Stimulated activated CD8-positive, alpha-beta memory T cell treated with anti-CD3 and anti-CD28 coated beads, Interleukin-12 subunit alpha, Interleukin-12 subunit beta, amount 100 ng/mL, for 4 hours (primary cell): ENCODE measurements around the gene NFKB1.

Source experiments
- DNase-seq: peaks from one replicate; pipeline ENCODE4 v3.0.0-alpha.2; 2020; ENCODE audit warnings: low read depth

NFKB1 gene

DNA sequence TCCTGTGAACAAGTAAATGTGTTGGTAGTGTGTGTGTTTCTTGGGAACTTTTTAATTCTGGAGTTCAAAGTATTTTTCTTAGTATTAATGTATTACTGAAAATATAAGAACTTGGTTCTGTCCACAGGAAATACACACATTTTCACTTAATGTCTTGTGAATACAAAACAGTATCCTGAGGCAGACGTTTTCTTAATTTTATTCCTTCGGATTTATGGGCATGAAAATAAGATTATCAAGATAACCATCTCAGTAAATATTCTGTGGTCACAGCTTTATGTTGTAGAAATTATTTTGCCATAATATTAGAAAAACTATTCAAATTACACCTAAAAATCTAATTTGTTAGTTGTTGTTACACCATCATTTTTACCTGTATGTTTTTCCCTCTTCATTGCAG is 29.8 kb downstream of the NFKB1 start:
- no peak for DNase-seq

DNA sequence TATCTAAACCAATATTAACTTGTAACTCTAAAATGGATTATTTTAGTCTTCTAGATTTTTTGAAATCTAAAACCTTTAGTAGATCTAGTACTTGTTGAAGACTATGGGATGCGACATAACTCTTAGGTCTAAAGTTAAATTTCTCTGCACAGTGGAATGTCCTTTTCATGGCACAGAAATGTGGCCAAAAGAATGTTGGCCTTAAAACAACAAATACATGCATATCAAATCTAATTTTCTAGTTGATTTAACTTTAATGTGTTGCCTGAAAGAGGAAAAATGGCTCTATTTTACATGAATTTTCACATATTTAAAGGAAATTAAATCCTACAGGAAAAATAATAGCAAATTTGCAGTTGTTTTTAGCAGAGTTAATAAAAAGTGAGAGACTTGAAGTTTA is 30.3 kb downstream of the NFKB1 start:
- no peak for DNase-seq

DNA sequence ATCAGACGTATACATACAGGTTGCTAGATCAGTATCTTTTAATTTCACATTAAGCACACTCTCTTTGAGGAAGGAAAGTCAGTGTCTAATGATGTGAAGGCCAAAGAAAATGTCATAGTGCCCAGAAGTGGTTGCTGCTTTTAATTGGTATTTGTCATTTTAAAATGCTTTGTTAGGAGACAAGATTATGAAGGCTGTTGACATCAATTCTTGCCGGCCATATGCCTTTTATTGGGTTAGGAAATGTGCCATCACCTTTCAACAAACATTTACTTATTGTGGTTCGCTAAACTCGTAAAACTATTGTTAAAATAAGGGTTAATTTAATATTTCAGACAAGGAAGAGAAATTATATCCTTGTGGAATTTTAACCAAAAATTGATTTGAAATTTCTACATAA is 32.2 kb downstream of the NFKB1 start:
- no peak for DNase-seq

DNA sequence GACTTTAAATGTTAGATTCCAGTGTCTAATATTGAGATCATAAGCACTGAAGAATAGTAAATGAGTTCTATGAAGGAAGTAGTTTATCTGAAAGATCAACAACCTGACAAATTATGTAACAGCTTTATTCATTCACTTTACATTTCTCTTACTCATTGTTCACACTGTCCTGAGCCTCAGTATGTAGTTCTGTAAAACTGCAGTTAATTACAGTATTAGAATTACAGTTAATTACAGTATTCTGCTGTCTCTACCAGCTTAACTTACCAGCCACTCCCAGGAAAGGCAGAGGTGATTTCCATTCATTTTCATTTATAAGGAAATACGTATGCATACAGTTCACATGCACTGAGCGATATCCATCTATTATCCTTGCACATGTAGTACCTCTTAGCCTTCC is 32.7 kb downstream of the NFKB1 start:
- DNase-seq, result no peak

DNA sequence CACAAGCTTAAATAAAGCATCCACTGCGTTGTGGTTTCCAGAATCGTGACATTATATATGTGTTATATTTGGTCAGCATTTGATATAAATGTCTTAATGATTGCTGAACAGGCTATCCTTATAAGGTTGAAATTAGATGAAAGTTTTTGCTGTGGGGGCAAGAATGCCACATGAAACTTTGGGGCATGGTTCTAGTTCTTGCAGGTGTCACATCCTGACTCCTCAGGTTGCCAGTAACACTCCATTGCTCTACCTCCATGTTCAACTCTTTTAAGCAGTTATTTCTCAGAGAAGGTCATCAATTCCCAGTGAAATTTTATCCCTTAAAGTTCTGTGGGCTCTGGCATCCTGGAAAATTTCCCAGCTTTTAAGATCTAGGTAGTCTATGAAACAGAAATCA is 33.7 kb downstream of the NFKB1 start:
- DNase-seq, result no peak

DNA sequence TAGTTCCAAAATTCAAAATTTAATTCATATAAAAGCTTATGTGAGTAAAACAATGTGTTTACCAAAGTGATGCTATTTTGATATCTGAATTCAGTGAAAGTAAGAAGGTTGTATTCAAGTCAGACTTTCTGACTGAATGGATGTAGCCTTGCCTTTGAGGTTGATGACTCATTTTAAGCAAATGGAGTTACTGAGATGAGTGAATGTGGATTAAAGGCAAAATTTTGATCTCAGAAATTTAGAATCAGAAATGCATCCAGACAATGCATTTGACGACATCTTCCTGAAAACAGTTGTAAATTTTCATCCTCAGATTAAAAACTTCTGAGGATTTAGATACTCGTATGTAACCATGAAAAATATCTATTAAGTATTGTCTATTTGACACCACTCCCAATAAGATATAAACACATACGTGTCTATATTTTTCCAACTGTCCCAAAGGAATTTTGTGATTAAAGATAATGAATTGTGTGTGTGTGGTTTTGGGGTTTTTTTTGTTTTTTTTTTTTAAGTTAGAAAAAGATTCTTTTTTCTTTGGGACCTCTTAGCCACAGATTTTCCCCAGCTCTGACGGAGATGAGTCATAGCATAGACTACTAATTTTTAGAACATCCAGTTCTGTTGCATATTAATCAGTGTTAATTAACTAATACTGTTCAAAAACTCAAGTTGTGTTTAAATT is 34.4 kb downstream of the NFKB1 start:
- no peak for DNase-seq

DNA sequence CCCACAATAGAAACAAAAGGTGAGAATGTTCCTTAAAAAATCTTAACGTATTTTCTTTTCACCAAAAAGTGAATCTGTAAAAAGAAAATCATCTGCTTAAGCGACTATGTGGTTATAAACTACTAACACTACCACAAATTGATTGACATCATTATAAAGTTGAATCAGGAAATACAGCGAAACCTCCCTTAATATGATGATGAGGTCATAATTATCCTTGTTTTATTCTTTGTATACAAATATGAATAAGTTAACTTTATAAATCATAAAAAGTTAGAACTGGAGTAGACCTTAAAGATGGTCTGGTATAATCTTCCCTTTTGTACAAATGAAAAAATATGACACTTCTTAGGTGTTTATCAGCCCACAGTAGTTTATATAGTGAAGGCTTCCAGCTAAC is 35.6 kb downstream of the NFKB1 start:
- DNase-seq, result no peak

DNA sequence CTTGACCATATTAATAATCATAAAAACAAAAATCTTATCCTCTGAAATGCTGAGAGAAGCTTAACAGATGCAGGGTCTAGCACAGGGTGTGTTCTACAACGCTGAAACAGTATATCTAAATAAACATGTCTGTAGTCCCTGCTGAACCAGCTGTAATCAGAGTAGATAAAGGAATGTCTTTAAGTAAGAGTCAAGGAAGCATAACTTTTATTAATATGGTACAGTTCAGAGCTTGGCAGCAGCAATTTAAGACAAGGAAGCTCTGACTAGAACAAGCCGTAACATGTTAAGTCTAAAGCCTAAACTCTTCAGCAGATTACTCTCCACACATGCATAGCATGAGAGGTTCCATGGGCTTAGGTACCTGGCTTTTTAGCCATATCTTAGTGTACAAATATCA is 36.1 kb downstream of the NFKB1 start:
- no peak for DNase-seq

DNA sequence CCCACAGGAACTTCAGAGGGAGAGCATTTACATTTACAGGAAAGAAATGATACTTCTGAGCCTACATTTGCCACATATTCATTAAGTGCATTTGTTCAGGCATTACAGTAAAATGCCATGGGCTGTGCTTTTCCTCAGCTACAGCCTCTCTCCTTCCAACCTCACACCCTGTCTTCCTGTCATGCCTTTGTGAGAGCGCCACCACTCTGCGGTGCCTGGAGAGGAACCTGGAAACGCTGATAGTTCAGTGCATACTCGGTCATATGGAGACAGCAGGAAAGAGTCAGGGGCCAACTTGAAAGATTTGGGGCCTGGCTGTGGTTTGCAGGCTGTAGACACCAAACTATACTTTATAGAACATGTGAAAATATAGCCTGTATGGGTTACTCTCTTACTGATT is 40.5 kb downstream of the NFKB1 start:
- DNase-seq, result no peak

DNA sequence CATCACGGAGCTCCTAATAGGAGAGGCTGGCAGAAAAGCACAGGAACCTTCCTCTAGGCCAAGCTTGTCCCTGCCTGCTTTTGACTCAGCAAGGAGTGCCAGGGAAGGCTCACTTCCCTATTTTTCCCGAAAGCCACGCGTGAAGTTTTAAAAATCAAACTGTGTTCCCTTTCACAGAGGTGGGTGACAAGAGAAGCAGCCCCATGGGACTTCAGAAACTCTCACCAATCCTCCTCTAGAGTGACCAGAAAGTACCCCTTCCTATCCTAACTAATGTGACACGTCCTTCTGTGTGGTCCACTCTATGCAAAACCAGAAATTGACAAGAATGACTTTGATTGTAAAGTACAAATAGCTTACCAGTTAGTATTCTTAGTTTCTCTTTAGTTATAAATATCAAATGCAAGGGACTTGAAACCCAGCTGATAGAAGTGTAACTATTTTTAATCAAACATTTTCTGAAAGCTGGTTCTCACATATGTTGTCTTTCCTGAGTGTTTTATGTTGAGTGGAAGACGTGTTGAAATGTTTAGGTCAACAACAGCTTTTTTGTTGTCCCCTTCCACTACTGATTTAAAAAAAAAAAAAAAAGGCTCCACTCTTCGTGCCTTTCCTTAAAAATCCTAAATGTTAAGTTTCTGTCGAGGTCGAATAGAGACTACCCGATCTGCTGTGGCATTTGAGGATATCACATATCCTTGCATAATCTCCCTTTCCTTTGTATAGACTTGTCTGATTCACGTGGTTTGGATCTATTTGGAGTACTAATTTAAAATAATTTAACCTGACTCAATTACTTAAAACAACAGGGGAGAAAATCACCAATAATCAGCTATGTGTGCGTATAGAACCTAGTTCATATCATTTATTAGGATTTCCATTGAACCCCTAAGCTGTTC is 42.1 kb downstream of the NFKB1 start:
- no peak for DNase-seq

DNA sequence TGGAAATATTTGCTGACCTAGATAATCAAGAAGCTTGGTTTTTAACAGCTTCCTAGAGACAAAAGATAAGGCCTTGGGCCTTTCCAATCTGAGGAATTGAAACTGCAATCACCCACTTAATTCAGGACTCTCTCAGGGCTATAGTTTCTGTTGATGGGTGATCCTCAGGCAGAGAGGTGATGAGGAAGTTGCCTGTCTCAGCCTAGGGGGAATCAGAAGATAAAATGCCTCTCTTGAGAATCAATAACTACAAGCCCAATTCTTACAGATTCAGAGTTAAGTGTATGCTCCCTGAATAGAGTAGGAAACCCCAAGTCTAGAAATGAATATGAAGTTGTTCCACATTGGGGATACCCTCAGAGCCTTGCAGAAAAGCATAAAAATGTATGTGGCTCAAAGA is 45.5 kb downstream of the NFKB1 start:
- no peak for DNase-seq

DNA sequence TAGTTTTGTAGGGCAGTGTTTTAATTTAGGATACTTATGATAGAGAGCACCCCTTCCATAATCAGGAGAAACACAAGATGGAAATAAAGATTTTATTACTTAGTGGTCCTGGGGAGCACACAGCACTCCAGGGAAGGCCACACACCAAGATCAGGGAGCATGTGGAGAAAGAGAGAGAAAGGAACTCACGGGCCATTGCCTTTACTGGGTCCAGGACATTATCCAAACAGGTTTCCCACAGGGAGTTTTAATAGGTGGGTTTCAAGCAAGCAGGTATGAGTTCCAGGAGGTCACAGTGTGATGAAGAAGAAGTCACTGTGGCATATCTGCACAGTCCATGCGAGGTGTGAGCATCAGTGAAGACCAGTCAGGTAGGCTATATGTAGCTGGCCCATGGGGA is 46.8 kb downstream of the NFKB1 start:
- DNase-seq, result no peak

DNA sequence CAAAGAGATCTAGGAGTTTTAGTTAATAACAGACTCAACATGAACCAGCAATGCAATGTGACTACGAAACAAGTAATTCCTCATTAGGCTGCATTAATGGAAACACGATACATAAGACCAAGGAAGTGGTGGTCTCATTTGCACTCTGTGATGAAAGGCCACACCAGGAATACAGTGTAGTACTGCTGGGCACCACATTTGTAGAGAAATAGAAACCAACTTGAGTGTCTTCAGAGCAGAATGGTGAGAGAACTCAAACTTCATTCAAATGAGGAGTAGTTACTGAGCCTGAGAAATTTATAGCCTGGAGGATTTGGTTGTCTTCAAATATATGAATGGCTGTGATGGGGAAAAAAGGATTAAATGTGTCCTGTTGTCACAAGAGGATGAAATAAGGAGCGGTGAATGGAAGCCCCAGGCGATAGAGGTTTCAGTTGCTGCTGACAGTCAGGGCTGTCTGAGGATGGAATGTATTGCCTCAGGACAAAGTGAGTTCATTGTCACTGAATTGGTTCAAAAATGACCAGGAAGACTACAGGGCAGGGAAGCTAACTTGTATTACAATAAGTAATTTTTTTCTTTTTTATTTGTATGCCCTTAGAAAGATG is 50.9 kb downstream of the NFKB1 start:
- no peak for DNase-seq

DNA sequence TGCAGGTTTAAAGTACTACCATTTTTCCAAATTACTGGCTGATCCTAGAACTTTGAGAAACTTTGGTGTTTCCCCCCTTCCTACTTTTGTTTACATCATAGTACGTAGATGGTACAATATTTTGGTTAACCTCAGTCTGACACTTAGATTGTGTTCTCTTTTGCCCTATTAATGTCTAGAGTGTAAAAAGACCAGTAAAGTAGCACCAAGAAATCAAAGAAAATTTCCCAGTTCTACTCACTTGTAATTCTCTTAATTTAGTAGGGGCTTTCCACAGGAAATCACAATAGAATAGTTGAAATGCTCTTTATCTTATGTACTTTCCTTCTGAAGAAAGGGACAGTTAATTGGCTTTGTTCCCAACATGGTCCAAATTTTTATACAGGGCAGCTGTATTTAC is 51.6 kb downstream of the NFKB1 start:
- DNase-seq, result no peak

DNA sequence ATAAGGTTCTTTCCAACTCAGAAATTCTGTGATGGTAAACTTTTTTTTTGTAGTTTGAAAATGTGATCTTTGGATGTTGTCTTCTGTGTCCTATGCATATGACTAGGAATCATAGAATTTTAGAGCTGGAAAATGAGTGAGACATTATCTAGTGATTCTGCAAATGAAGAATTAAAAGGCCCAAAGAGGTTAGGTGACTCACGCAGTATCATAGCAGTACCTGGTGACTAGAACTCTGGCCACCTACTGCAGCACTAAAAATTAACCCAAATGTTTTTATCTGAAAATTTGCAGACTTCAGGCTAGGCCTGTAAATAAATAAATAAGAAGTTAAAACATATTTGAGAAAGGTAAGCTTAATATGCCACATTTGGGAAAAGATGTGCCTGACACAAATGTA is 52.8 kb downstream of the NFKB1 start:
- DNase-seq, result no peak

DNA sequence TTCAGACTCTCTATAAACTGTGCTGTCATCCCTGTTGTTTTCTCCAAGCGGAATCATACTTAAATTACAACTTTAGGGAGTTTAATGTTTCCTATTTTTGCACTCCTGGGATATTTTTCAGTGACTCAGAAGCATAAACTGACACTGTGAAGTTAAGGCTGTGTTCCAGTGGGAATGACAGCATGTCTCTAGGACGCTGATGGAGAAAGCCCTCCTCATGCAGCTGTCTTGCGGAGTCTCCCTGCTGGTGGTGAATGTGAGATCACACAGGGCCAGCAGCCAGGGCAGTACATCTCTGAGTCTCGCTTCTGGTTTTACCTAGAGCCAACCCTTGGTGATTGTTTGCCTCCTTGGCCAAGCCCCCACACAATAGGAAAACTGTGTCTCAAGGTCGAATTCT is 53.3 kb downstream of the NFKB1 start:
- DNase-seq, result no peak

DNA sequence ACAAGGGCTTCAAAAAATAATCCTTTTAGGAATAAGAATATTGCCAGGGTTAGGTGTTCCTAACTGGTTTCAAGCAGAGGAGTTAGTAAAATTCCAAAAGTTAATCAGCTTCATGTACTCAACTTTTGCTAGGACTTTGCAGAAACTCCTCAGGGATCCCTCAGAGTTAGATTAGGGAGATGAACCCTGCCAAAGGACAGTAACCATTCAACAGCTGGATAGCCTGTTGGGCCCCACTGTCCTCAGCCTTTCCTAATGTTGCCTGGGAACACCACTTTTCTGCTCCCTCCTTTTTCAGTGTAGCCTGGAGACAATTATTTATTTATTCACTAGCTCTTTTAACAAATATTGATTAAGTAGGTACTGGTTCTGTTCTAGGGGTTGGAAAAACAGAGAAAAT is 53.8 kb downstream of the NFKB1 start:
- DNase-seq, result no peak

DNA sequence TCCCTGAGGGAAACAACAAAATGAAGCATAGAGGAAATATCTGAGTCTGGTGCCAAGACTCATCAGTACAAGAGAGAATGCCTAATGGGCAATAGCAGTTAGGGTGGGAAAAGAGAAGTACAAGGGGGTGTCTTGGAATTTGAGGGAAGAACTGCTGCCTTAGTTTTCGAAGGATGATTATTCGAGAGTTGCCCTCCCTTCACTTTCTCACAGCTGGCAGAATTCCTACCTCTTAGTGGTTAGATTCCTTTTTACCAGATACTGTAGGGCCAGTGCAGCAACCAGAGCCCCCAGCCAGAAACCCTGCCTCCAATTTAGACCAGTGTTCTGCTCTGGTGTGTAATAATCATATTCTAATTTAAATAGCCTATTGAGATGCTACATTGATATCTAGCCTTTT is 56.5 kb downstream of the NFKB1 start:
- no peak for DNase-seq

DNA sequence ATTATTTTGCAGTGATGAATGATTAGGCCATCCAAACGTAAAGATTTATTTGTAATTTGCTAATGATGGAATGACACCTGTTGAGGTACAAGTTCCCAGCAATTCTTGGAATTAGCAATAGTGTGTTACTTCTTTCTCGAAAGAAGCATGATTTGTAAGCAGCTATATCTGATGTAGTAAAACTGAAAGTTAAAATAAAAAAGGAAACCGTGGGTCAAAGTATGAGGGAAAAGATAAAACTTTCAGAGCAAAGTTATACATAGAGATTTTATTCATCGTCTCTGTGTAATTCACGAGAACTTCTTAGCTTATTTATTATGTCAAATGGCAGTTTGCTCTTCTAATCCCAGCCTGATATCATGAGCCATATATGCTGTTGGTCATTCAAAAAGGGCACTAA is 59.0 kb downstream of the NFKB1 start:
- no peak for DNase-seq

DNA sequence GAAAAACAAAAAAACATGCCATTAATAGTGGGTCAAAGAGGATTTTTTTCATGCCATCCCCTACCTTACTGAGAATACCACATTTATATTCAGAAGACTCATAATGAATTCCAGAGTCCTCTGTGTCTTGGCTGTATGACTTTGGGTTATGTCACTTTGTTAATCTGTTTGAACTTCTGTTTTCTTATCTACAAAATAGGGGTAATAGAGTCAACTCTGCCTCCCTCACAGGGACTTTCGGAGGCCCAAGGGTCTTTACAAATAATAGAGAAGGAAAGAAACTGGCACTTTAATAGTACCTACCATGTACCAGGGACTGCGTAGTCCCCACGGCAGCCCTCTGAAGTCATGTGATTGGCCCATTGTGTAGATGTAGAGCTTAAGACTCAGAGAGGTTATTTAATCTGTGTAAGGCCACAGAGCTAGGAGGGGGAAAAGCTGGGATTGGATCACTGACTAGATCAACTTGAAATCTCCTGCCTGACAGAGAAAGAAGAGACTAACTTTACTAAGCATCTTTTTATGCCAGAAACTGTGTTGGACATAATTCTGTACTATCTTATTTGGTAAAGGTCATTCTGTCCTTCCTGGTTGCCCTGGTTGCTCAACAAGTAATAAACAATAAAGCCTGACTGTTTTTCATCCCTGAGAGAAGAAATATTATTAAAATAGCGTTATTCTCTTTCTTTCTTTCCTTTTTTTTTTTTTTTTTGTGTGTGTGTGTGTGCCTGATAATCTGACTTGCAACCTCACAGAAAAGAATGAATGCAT is 59.6 kb downstream of the NFKB1 start:
- DNase-seq, result no peak

DNA sequence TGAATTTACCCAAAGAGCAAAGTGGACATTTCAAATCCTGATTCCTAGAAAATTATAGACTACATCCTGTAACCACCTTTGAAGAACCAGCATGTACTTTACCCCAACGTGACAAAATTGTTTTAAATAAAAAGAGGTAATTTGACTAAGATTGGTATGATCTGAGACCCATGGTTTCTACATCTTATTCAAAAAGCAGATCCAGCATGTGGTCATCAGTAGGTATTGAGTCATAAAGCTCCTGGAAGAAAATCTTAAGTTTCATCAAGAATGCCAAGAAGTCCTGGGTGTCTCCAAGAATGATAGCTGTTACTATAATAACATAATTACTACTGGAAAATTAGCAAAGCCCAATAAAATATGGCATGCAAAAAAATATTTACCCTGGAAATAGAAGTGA is 61.8 kb downstream of the NFKB1 start:
- DNase-seq, result no peak

DNA sequence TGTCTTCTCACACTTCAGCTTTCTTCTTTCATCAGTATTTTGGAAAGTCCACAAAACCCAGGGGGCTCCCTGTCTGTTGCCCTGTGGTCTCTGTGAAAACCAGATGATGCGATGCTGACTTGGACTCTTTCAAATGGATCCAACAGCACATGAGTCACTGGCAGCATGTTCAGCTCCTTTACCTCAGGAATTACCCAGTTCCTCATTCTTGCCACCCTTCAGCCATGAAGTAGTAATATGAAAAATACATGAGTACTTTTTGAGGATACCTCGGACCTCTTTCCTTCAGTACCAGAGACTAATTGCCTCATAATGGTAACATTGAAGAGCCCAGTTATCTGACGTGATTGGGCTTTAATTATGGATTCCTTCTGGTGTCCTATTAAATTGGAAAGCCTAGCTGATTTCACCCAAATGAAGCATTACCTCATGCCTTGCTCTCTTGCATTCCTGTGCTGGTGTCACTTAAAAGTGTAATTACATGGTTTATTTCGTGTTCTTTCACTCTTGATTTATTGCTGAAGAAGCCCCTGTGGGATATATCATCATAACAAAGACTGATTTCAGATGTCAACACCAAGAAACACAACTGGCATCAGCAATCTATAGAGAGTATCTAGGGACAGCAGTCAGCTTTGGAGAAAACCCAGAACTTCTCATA is 63.4 kb downstream of the NFKB1 start:
- no peak for DNase-seq
